HCT116 (cell line): ENCODE results near the gene SLC24A1. TPM values are rescaled to one million over a fixed set of nuclear protein-coding genes. Genes with fewer than 3 reads are reported as not detected.

Experiments used
- ATF3 ChIP-seq: IDR thresholded peaks from 2 replicates; pipeline ENCODE4 v1.6.1; 2012
- CTCF ChIP-seq, 3 experiments: fragments of 200-600 bp in 1 of 3; sonication (generic) in 1 of 3; IDR thresholded peaks in 2 of 3; conservative IDR thresholded peaks in 1 of 3; 2 replicates each; pipeline ENCODE4 v1.5.1; 2012 to 2017; ENCODE audit warnings: low read depth in 2 of 3, low read length in 2 of 3, antibody characterized with exemption in 1 of 3, borderline replicate concordance in 1 of 3, control low read depth in 1 of 3, mild to moderate bottlenecking in 1 of 3, mixed read lengths in 1 of 3, mixed run types in 1 of 3, moderate library complexity in 1 of 3; ENCODE audit not compliant: insufficient read depth in 1 of 3
- EZH2 ChIP-seq: fragments of 200-600 bp; sonication (generic); IDR thresholded peaks from 2 replicates; pipeline ENCODE4 v1.6.1; 2017; ENCODE audit warnings: antibody characterized with exemption, mixed run types
- EZH2phosphoT487 ChIP-seq: fragments of 200-600 bp; IDR thresholded peaks from 2 replicates; pipeline ENCODE4 v1.6.1; 2018; ENCODE audit warnings: antibody characterized with exemption, borderline replicate concordance
- FOSL1 ChIP-seq: IDR thresholded peaks from 2 replicates; pipeline ENCODE4 v1.6.1; 2012; ENCODE audit warnings: low read depth
- SRF ChIP-seq: IDR thresholded peaks from 2 replicates; pipeline ENCODE4 v1.6.1; 2012; ENCODE audit warnings: low read depth
- ZBTB33 ChIP-seq: IDR thresholded peaks from 2 replicates; pipeline ENCODE4 v1.6.1; 2011; ENCODE audit warnings: mild to moderate bottlenecking, low read length, moderate library complexity; ENCODE audit not compliant: insufficient replicate concordance; ENCODE audit errors: extremely low read depth
- ZFX ChIP-seq: fragments of 450-650 bp; IDR thresholded peaks from 2 replicates; pipeline ENCODE4 v1.6.1; 2017
- total RNA-seq: library from RNA; stranded (reverse); gene quantifications from one replicate; pipeline ENCODE4 v1.2.1, GENCODE V29; 2021; ENCODE audit not compliant: unreplicated experiment

The SLC24A1 gene
- total RNA-seq, 1 experiment from 2014 or later: 15.9 TPM

- TF ChIP-seq EZH2phosphoT487: no peak
- no peak for TF ChIP-seq CTCF (IDR thresholded peaks at IDR 0.05 in 2 of 3, conservative IDR thresholded peaks at IDR 0.05 in 1 of 3; ENCODE audit: borderline replicate concordance in 1 of 3, insufficient read depth in 1 of 3, low read depth in 2 of 3, low read length in 2 of 3)
- TF ChIP-seq ATF3: no peak
- no peak for TF ChIP-seq EZH2
- no peak for TF ChIP-seq FOSL1
- TF ChIP-seq SRF: no peak
- no peak for TF ChIP-seq ZFX
- no peak for TF ChIP-seq ZBTB33
Measured at GRCh38 chr15:65603559-65603958, 18.2 kb upstream of the SLC24A1 start (continued).
